Esophagus mucosa (tissue), 1 donor: Measurements from ENCODE around the gene ATP13A2. TPM values are rescaled to one million over a fixed set of nuclear protein-coding genes. Genes with fewer than 3 reads are reported as not detected.

Source experiments
- ATAC-seq: fragments of 200-7000 bp; cut with Tn5 transposase; one replicate; pipeline ENCODE4 v1.9.1; 2020
- total RNA-seq: library from RNA; stranded (reverse); gene quantifications from one replicate; pipeline ENCODE4 v1.2.4, GENCODE V29; 2023
- donor health status: DM: yes; HTN: yes; CAD: no.

ATP13A2 gene
- total RNA-seq, 1 donor from 2014 or later: 21.5 TPM

DNA sequence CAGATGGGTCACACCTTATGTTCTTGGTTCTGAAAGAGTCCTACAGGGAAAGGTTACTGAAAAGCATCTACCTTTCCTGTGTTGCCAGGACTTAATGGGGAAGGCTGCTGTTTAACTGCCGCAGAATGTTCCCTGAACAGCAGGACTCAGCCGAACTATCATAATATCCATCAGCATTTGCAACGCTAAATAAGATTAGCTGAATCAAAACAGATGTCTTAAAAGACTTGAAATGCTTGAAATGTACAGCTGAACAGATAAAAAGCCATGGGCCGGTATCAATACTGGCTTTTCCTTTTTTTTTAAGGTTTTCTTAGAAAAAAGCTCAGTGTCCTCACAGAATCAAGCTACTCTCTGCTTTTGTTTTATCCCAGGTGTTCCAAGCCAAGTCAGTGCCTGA lies 19.7 kb upstream of the ATP13A2 start:
- no peak for ATAC-seq

DNA sequence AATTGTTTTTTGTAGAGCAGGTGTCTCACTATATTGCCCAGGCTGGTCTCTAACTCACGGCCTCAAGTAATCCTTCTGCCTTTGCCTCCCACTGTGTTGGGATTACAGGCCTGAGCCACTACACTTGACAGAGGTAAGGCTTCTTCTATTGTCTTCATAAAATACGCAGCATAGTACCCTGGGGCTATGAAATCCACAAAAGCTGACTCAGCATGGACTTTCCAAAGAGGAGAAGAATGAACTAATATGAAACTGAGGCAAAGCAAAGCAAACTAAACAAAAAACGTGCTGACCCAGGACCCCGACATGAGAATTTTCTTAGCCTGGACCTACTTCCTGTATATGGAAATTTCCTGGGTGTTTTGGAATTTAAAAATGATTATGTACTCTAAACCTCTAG lies 18.5 kb upstream of the ATP13A2 start:
- ATAC-seq: no peak

DNA sequence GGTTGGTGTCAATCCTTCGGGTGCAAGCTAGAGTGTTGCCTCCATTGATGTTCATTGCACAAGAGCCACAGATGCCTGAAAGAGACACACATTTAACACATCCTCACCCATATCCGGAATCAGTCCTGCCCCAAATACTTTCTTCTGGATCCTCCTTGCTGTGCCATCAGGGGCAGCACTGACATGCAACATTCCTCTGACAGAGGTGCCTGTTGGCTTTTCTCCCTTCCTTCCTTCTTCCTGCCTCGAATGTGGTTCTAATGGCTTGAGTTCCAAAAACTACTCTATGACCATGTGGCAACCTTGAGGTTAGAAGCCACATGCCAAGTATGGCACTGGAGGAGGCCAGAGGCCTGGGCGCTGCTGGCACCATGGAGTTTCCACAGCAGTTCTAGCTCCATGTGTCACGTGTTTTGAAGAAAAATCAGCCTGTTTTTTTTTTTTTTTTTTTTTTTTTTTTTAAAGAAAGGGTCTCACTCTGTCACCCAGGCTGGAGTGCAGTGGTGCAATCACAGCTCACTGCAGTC lies 17.0 kb upstream of the ATP13A2 start:
- ATAC-seq: no peak

DNA sequence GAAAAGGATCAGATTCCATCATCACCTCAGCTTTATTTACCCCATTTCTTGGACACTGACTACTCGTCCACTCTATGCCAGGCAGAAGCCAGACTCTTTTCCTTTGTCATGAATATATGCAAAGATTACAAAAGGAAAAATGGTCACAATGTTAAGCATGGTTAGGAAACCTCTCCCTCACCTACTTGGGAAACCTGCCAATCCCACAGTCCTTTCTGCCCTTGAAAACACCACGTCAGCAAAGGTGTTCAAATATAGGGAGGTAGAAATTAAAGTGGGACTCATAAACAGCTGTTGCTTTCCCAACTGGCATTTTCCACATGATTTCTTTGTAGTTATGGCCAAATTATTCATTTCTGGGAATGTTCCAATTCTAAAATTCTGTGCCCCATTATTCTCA lies 16.2 kb upstream of the ATP13A2 start:
- ATAC-seq: no peak

DNA sequence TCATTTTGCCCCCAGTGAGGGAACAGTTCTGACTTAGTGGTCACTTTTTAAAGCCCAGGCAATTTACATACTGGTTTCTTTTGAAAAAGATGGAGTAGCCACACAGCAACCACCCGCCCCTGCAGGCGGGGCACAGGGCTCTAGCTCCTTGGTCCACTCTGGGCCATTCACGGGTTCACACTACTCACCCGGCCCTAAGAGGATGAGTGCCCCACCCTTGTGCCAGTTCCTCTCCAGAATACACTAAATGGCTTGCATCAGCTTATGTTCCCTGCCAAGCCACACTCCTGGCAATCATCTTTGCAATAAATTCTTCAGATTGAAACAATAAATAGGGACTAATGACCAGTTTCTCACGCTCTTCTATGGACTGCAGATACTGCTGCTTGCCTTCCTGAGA lies 15.7 kb upstream of the ATP13A2 start:
- ATAC-seq: peak; percentile 61

DNA sequence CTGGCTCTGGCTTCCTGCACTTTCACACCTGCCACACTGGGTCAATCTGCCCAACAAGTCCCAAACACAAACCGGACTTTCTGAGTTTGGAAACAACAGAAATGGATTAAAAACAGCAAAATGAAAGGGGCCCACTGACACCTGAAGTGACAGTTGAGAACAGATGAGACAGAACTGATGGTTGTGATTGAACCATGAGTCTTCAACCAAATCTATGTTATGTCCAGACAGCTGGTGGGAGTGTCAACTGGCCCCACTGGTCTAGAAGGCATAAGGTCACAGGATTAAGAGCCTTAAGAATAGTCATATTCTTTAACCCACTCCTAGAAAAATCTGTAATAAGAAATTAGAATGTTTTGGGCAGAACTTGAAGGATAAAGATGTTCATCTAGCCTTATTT lies 13.0 kb upstream of the ATP13A2 start:
- ATAC-seq: no peak

DNA sequence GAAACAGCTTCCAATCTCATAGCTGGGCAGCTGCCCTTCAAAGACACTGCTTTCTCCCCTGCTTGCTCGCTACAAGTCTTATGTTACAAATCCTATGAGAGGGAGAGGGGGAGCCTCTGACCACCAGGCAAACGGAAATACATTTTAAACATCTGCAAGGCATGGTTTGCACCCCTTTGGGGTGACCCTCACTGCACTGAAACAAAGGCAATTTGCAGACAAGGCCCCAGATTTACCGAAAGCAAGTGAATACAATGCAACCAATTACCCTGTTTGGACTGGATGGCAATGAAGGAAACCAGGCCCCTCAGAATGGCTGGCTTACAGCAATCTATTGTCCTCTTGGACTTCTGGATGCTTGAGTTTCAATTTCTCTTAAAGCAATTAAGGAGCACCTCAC lies 11.8 kb upstream of the ATP13A2 start:
- ATAC-seq: no peak

DNA sequence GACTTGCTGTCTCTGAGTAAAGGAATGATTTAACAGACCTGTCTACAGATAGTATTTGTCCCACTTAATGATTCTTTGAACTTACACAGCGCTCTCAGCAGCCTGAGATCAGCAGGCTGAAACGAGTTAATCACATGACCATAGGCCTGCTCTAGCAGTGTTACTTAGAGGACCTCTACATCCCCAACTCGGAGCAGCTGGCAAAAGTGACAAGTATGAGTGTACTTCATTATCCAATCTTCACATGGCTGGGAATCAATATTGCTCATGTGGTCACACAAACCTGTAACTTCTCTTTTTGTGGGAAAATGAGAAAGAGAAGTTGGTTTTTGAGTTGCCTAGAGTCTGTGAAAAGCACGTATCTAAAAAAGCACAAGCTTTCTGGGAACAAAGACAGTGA lies 11.4 kb upstream of the ATP13A2 start:
- no peak for ATAC-seq

DNA sequence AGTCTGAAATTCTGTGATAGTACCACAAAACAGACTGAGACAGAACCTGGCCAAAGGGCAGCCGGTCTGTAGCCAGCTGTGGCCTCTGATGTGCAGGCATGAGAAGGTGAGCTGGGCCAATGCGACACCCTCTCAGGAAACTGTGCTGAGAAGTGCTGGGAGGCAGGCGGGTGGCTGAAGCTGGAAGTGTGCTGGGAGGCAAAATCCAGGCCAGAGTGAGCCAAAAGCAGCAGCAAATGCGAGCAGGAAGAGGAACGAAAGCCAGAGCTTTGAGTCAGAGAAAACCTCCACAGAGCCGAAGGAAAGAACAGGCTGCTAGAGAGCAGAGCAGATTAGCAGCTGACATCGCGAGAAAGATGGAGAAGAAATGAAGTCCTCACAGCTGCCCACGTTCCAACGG lies 10.2 kb upstream of the ATP13A2 start:
- no peak for ATAC-seq

DNA sequence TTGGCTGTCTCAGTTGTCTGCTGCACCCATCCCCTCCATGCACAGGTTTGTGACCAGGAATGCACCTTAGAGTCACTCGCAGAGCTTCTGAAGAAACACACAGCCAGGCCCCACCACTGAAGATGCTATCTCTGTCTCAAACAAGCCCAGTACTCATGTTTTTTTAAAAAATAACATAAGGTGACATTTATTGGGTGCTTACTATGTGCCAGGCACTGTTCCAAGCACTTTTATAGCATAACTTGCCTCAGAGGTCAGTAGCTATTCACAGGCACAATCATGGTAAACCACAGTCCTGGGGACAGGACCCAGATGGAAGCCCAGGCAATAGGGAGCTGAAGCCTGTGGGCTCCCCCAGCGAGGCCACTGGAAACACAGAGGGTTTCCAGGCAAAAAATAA lies 8.8 kb upstream of the ATP13A2 start:
- ATAC-seq: no peak

DNA sequence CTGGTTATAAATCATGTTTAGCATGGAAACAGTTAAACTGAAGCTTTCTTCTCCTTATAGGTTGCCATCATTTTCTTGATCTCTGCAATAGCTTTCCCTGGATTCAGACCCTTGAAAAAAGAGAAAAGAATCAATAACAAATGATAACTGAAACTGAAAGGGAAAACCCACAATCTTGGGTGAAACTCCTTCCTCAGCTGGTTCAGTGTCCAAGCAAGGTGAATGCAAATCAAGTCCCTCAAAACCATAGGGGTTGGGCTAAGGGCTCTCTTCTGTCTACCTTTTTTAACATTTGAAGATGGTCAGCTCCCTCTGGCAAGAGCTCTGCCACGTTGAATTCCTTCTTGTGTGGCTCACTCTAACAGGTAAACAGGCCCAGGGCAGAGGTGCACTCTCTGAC lies 7.1 kb upstream of the ATP13A2 start:
- ATAC-seq: no peak

DNA sequence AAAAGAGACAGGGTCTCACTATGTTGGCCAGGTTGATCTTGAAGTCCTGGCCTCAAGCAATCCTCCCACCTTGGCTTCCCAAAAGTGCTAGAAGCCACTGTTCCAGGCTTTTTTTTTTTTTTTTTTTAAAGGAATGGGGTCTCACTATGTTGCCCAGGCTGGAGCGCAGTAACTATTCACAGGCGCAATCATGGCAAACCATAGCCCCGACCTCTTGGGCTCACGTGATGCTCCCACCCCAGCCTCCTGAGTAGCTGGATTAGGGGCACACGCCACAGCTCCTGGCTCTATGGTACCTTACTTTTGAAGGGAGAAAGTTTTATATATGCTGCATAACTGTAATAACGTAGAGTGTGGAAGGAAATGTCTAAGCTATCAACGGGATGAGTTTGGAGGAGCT lies 5.7 kb upstream of the ATP13A2 start:
- no peak for ATAC-seq

DNA sequence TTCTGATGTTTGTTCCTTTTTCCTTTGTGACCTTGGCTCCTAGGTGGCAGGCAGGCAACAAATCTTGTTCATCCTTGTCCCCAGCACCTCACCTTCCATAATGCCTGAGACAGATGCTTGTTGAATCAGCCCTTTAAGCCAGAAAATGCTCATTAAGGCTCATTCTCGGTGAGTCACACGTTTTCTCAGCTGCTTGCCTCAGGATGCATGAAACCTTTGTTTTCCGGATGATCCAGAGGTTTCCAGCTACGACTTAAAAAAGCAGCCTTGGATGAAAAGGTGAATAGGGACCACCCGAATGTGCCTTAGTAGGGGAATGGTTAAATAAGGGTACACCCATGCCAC lies 4.6 kb upstream of the ATP13A2 start:
- ATAC-seq: no peak

DNA sequence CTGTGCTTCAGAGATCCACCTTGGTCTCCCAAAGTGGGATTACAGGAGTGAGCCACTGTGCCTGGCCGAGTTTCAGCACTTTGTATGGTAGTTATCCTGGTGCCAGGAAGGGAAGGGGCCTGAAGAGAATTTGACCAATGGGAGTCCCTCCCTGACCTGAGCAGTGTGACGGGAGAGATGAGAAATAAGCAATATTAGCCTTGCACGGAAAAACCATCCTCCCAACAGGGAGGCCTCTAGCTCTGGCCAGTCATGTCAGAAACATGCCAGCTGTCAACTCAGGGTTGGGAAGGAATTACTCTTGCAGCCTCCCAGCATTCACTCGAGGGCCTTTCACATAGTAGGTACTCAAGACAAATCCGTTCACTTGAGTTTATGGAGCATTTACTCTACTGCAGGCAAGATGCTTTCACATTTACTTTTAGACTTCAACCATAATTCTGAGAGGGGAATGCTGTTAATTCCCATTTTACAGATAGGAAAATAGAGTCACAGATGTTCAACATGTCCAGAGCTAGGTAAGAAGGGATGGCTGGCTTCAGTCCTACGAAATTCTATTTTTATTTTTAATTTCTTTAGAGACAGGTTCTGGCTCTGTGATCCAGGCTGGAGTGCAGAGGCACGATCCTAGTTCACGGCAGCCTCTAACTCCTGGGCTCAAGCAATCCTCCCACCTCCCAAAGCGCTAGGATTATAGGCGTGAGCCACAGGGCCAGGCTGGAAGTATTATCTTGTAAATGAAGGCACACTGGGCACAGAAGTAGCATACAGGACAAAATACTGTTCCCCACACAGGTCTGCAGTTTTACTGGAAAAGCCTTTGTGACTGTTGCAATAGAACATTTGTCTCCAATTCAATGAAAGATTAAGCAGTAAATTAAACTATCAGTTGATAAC lies 3.2 kb upstream of the ATP13A2 start:
- ATAC-seq: no peak

DNA sequence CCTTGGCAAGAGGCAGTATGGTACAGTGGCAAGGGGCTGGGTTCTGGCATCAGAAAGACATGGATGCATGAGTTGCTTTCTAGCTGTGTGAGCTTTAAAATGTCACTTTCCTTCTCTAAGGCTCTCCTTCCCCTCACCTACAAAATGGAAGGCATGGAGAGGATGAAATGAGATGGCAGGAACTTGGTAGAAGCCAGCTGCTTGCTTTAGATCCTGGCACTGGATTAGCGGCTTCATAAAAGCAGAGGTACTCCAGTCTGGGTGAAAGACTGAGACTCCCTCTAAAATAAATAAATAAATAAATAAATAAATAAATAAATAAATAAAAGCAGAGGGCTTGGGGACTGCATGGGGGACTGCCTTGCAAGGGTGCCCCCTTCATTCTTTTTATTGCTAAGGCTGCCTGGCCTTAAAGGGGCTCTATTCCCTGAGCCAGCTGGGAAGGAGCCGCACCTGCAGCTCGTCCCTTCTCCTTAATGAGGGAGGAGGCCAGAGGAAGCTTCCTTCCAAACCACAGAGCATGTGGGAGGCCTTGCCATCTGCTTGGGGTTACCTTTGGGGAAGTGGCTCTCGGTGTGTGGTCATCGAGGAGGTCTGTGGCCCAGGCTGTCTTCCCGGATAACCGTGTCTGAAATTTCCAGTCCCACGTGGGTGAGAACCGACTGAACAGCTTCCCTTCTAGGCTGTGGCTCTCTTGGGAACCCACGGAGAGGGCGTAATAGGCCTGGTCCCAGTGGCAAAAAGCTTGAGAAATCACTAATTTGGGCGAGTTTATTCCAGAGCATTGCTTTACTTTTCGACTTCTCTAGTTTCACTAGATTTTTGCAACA lies 2.0 kb upstream of the ATP13A2 start:
- no peak for ATAC-seq

DNA sequence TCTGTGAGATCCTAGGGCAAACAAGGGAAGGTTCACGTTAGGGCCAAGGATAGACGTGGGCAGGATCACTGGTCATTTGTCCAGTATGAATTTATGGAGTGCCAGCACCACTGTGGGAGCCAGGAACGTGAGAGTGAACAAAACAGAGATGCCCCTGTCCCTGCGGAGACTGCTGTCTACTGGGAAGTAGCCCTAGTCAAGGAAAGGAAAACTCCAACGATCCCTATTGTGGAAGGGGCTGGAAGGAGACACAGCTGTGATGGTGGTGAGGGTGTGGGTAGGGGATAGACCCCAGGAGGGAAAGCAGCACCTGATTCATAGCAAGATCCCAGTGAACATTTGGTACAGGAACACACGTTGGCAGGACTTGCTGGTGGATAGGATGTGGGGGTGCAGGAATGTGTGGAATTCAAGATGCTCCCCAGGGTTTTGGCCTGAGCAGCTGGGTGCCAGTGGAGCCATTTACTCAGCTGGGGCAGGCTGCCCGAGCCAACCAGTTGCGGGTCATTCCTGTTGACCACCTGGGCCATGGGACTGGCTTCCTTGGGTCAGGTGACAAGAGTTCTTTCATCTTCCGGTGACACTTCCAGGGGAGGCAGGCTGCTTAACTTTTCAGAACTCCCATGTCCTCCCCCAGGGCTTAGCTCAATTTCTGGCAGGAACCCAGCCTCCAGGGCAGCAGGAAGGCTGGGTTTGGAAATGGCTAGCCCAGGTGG lies 1.2 kb upstream of the ATP13A2 start:
- no peak for ATAC-seq

DNA sequence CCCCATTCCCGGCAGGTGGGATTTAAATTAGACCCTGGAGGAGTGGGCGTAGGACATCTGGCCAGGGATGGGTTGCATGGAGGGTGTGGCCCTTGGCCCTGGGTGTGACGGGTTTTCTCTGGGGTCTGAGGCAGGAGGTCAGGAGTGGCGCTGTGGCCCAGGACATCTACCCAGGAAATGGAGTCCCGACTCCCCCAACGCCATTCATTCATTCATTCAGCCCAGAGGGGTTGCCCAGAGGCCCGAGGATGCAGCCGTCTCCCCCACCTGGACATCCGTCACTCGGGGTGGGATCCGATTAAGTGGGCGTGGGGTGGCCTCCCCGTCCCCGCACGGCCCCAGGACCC lies 663 bp downstream of the ATP13A2 start:
- ATAC-seq: peak; percentile 1

DNA sequence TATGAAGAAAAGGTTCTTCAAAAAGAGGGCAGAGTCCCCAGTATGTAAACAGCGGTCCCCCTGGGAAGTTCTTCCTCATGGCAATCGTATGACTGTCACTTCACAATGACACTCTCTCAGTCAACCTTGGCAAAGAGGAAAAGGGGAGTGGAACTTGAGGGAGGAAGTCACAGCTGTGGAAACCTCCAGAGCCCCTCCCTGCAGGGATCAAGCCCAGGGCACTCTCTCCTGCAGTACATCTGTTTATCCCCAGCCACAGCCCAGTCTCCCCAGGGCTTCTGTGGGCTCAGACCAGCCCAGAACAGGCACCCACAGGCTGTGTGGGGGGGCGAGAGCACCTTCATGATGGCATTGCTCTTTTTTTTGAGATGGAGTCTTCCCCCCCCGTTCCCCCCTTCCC lies 2.0 kb downstream of the ATP13A2 start:
- peak; percentile 38 for ATAC-seq

DNA sequence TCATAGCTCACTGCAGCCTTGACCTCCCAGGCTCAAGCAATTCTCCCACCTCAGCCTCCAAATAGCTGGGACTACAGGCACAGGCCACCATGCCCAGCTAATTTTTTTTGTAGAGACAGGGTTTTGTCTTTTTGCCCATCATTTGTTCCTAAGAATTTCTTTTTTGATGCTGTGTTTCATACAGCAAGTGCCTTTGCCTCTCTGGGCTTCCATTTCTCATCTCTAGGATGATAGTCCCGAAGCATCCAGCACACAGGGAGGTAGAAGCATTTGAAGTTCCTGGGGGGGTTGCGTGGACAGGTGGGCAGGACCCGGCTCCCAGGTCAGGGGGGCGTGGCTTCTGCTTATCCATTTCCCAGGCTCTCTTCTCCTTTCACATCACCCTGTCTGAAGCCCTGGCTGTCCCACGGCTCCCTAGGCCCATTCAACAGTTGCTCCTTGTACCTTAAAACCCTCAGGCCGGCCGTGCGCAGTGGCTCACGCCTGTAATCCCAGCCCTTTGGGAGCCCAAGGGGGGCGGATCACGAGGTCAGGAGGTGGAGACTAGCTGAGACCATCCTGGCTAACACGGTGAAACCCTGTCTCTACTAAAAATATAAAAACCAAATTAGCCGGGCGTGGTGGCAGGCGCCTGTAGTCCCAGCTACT lies 3.4 kb downstream of the ATP13A2 start:
- no peak for ATAC-seq

DNA sequence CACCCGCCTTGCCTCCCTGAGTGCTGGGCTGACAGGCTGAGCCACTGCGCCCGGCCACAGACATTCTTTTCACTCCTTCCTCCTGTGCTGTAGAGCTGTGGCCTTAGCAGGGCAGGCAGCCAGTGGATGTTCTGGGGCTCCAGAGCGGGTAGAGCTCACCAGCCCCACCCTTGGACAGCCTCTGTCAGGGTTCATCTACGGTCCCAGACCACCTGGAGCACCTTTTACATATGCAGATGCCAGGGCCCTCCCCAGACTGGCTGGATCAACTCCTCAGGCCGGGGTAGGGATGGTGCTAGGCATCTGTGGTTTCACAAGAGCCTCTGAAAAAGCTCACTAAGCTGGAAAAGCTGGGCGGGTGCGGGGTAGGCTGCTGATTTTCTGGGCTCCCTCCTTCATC lies 4.6 kb downstream of the ATP13A2 start:
- ATAC-seq: no peak

DNA sequence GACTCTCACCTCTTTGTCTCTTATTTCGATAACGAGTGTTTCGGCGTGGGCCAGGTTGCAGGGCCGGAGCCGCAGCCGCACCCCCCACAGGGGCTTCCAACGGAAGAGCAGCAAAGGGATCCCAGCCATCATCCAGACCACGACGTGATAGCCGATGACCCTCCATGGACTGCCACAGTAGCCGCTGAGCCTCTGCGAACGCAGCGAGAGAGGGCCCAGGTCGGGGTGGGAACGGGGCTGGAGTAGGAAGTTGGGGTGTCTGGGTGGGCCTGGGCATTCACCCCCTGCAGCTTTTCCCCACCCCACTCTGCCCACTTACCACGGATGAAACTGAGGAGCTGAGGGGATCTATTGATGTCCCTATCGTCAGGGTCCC lies 6.4 kb downstream of the ATP13A2 start:
- ATAC-seq: no peak

DNA sequence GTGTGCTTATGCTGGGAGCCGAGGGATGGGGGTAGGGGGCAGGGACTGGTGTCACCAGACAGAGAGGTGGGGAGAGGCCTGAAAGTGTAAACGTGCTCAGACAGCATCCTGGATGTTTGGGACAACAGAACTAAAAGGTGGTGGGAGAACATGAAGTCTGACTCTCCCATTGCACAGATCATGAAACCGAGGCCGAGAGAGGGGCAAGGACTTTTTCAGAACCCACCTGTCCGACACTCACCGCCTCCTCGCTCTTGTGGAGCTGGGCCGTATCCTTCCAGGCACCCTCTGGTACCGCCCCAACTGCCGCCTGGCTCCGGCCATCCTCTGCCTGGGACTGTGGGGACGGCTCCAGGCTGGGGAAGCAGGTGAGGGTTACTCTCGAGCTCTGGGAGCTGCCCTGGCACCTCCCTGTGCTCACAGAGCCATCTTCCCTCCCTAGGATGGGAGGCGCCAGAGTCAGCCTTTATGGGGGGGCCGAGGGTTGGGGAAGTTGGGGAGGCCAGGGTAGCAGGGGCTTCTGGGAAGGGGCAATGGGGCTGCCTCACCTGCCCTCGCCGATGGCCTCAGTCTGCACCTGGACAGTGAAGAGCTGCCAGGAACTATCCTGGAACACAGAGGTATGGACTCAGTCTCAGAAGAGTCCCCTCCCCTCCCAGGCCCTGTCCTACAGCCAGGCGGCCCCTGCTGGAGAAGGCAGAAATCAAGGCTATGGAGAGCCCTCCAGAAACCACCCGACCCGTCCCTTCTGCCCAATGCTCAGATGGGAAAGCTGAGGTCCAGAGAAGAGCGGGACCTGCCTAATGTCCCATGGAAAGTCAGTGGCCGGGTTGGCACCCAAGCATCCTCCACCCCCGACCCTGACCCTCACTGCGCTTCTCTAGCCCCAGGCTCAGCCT lies 7.0 kb downstream of the ATP13A2 start:
- ATAC-seq: no peak
